ENCODE data around the gene BRIX1.

BRIX1 gene

DNA sequence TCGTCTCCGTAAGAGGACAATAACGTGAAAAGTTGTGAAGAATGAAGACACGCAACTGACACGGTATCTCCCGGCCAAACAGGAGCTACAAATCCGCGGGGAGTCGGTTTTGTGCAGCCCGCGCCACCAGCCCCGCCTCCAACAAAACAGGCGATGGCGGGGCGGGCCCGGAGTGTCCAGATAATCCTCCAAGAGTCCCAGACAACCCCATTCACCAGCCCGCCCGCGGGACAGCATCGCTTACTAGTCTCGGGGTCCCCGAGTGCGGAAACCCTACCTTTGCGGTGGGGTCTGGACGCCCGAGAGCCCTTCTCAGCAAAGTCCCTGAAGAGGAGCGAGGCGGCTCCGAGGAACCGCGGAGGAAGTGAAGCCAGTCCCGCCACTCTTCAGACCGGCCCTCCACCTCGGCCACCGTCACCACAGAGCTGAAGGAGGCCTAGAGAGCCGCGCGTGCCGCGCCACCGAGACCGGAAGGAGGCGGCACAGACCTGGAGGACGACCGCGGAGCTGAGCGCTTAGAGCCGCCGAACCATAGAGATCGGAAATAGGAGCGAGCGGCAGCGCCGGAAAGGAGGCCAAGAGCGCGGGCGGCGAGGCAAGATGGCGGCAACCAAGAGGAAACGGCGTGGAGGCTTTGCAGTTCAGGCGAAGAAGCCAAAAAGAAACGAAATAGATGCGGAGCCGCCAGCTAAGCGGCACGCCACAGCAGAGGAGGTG, at the start of gene BRIX1, which contains the start of gene RAD1:
BRIX1 (plus strand) TSS at position 573 of the 717 bp plus-strand sequence; CDS start at position 601, 28 bp downstream.
RAD1 (minus strand) TSS at position 366 of the 717 bp plus-strand sequence. CDS start 612 bp downstream, outside the sequence.
- peak; percentile 94 for FAIRE-seq

GRCh38 chr5:34866989-34867471, 48.5 kb upstream of the BRIX1 start:
- DNase-seq (ENCODE audit: insufficient read length, low spot score) (no peak), FAIRE-seq (no peak)

More for the DNA sequence above, at the start of gene BRIX1, which contains the start of gene RAD1:
- DNase-seq (ENCODE audit: insufficient read length, low spot score) = peak; percentile 72

DNA sequence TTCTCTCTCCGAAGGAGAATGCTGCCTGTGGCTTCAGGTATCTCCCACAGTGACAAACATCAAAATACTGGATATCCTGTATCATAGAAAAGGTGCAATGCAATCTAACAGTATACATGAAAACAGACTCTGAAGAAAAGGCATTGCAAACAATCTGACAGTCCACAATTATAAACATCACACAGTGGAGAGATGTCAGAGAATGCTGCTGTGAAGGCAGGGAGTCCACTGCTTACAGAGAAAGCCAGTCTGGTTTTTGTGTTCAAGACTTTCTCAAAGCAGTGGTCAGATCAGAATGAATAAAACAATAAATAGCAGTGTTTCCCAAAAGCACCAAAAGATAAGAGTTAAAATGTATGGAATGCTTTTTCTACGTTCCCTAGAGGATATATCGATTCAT, 47.9 kb upstream of the BRIX1 start:
- FAIRE-seq (no peak), DNase-seq (ENCODE audit: insufficient read length, low spot score) (no peak)

DNA sequence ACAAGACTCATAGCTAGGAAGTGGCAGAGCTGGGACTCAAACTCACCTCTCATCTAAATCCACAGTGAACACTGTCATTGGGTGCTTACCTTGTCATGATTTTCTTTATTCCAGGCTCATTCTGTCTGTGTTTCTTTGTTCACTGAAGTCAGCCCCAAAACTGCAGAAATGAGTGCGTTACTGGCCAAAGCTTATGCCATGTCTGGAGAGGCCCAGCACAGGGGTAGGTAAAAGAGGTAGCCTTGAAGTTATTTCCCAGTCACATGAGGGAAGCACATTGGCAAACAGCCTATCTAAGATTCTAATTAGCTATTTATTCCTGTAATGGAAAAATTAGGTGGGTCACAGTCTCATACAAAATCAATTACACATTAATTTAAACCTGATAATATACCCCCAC, 46.7 kb upstream of the BRIX1 start:
- FAIRE-seq (no peak), DNase-seq (ENCODE audit: insufficient read length, low spot score) (no peak)

GRCh38 chr5:34869256-34869655, 46.3 kb upstream of the BRIX1 start:
- no peak for FAIRE-seq

GRCh38 chr5:34870382-34870781, 45.1 kb upstream of the BRIX1 start:
- DNase-seq (ENCODE audit: insufficient read length, low spot score) (no peak), FAIRE-seq (no peak)

More at GRCh38 chr5:34869256-34869655, 46.3 kb upstream of the BRIX1 start:
- no peak for DNase-seq (ENCODE audit: insufficient read length, low spot score)

GRCh38 chr5:34876275-34876674, 39.2 kb upstream of the BRIX1 start:
- DNase-seq (ENCODE audit: insufficient read length, low spot score) = no peak
- no peak for FAIRE-seq

DNA sequence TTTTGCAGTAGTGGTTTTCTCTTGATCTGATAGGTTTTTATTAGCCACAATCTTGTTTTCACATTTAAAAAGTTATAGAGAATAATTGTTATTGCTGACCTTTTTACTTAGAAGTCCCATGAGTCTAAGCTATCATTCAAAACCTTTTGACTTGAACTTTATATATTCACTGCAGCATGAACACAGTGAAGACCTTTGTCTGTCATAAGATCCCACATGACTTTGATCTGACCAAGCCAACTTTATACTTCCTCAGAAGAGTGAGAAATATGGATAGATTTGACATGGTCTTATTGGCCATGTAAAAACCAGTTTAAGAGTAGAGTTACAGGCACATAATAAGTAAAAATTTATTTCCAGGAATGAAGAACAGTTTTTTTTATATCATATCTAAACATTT, 34.3 kb upstream of the BRIX1 start:
- no peak for DNase-seq (ENCODE audit: insufficient read length, low spot score)
- no peak for FAIRE-seq

DNA sequence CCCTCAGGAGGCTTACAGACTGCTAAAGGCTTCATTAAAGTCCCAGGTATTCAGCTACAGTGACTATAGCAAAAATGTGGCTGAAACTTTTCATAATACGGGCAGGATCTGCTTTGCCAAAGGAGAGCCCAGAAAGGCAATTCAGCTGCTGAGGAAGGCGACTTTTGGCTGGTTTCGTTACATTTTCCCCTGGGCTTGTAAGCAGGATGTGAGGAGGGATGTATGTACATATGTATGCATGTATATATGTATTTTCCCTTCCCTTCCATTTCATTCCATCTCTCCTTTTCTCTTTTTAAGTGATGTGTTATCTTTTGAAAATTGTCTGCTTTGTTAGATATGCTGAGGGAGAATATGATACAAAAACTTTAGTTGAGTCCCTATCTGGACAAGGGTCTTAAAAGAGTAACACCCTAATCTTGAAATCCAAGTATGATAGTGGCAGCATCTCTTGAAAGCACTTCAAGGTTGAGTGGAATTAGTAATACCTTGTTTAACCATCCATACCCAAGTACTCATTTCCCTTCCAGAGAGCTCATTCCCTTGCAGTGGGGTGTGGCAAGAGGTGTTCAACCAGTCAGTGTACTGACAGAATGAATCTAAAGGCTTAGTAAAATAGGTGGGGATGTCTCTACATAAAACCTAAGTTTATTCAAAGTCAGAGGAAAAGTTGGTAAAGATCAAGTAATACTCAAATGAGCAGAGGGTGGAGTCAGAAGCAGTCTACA, 29.0 kb upstream of the BRIX1 start:
- DNase-seq (ENCODE audit: insufficient read length, low spot score) (no peak), FAIRE-seq (no peak)

- no peak for DNase-seq (ENCODE audit: insufficient read length, low spot score)
- FAIRE-seq = no peak
These were observed 26.1 kb upstream of the BRIX1 start for GRCh38 chr5:34889394-34889793.

DNA sequence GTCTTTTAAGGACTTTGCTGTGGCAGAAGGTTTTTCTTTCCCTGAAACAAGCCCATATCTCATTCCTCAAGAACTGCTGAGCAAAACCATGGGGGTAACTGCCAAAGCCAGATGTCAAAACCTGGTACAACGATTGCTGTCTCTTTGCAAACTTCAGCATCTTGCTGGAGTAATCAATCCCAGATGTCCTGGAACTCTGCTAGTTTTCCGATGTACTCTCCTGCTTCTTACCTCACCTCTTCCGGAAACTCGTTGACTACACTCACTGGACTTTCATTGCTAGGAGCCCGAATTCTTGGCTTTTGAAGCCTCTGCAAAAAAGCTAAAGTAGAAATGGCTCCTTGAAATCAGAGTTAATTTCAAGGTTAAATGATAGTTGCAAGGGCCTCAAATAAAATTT, 23.5 kb upstream of the BRIX1 start:
- FAIRE-seq (no peak), DNase-seq (ENCODE audit: insufficient read length, low spot score) (no peak)

- FAIRE-seq = no peak
- DNase-seq (ENCODE audit: insufficient read length, low spot score) = no peak
These were observed 23.1 kb upstream of the BRIX1 start for GRCh38 chr5:34892414-34892813.

DNA sequence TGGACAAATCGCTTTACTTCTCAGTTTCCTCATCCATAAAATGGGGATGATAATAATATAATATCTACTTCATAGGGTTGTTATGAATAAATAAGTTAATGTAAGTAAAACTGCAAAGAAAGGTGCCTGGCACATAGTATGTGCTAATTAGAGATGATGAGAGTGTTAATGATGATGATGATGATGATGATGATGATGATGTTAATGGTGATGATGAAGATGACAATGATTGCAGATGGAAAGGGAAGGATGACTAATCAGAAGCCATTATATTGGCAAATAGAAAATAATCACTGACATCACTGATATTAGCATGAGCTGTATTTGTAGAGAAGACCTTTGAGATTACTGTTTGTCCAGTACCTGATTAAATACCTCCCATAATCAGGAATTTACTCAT, 20.8 kb upstream of the BRIX1 start:
- FAIRE-seq (no peak), DNase-seq (ENCODE audit: insufficient read length, low spot score) (no peak)

DNA sequence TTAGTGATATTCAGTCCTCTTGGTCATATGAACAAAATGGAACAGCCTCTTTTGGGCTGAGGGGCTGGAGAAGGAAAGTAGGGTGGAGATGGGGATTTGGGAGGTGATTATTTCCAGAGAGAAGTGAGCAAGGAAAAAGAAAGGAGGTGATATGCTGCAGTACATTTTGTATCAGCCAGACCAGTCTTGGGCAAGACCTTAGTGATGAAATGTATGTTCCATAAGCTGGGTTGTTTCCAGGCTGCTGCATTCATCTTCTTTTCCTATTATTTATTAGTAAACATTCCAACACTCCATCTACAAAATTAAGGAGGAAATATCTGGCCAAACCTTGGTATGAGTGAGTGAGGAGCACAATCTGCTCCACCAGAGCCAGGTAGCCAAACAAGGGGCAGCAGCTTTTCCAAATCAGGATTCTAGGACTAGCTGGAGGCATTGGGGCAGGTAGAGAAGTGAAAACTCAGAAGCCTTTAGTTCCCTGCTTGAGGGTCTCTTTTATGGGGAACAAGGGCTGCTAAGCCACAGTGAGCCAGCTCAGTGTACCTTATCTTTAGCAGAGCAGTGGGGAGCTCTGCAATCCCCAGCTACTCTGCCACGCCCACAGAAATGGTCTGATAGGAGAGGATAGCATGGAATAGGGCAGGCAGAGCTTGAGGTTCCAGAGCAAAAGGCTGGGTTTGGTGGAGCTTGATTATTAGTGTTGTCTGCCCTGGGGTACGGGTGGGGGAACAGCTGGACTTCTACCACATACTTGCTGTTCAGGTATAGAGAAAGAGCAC, 19.7 kb upstream of the BRIX1 start:
- FAIRE-seq (no peak), DNase-seq (ENCODE audit: insufficient read length, low spot score) (no peak)

DNA sequence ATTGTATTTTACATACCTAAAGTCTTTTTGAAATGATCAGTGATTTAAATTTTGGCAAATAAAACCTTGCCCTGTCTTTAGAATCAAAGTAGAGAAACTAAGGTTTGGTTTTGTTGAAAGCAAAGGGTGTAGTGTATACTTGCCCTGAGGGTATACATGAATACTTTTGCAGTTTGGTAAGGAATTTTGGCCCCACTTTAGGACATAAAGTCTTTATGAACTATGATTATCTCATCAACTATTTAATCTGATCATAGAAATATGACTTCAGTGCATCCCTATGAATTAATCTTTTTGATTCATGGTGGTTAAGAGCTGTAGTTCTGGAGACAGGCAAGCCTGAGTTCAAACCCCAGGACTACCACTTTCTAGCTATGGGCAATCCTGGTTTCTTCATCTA, 17.9 kb upstream of the BRIX1 start:
- no peak for FAIRE-seq
- no peak for DNase-seq (ENCODE audit: insufficient read length, low spot score)

- peak; percentile 94 for FAIRE-seq
- peak; percentile 26 for DNase-seq (ENCODE audit: insufficient read length, low spot score)
These were observed 17.1 kb upstream of the BRIX1 start for GRCh38 chr5:34898258-34898895.

GRCh38 chr5:34899066-34899465, 16.4 kb upstream of the BRIX1 start:
- DNase-seq (ENCODE audit: insufficient read length, low spot score) = no peak
- no peak for FAIRE-seq

- FAIRE-seq (no peak), DNase-seq (ENCODE audit: insufficient read length, low spot score) (no peak)
These were observed 14.9 kb upstream of the BRIX1 start for GRCh38 chr5:34900652-34901051.

- DNase-seq (ENCODE audit: insufficient read length, low spot score) (no peak), FAIRE-seq (no peak)
These were observed 12.3 kb upstream of the BRIX1 start for GRCh38 chr5:34903260-34903659.

GRCh38 chr5:34905564-34905963, 9.9 kb upstream of the BRIX1 start:
- DNase-seq (ENCODE audit: insufficient read length, low spot score) (no peak), FAIRE-seq (no peak)

DNA sequence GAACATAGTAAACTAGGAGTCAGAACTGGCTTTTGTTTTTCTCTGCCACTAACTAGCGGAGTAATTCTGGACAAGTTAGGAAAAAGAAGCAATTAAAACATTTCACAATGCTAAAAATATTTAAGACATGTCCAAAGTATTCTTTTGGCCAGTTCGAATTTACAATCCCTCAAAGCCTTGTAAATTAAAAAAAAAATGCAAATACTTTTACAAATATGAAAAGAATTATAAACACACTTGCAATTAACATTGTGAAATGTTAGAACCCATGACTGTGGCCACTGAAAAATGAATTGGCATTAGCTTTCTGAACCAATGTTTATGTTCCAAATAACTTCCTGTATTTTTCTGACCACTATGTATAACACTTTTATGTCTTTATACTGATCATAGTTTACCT, 2.4 kb upstream of the BRIX1 start:
- FAIRE-seq (no peak), DNase-seq (ENCODE audit: insufficient read length, low spot score) (no peak)

Measured in GM19239 (cell line).